HG02642 (cell line): Measurements from ENCODE around the gene LBHD2.
"Not testable (repeated sequence)": the region's sequence is repeated elsewhere in the genome, so short reads cannot be mapped to it uniquely, and the experiment has no call there.

Experiments
- ATAC-seq: cut with Tn5 transposase; IDR thresholded peaks from one replicate; pipeline ENCODE4 v1.9.1; 2021; ENCODE audit warnings: mild to moderate bottlenecking; ENCODE audit not compliant: unreplicated experiment, poor library complexity

The LBHD2 gene

DNA sequence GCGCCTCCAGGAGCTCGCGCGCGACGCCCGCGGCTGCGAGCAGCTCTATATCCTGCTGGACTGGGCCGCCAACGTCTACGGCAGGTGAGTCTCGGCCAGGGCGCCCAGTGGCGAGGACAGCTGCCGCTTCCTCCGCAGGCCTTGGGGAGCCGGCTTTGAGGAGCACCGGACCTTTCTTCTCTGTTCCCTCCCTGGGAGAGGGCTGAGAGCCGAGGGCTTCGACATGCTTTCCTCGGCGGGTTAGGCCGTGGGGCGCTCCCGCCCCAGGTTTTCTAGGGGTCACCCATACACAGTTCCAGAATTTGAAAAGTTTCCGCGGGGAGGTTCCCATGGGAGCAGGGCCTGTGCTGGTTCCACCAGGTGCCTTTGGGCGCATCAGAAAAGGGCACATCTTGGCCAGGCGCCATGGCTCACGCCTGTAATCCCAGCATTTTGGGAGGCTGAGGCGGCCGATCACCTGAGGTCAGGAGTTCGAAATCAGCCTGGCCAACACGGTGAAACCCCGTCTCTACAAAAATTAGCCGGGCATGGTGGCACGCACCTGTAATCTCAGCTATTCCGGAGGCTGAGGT, 18.8 kb downstream of the LBHD2 start:
- ATAC-seq: no peak

- ATAC-seq: no peak
These were observed 19.7 kb downstream of the LBHD2 start for GRCh38 chr14:103103461-103104388.

DNA sequence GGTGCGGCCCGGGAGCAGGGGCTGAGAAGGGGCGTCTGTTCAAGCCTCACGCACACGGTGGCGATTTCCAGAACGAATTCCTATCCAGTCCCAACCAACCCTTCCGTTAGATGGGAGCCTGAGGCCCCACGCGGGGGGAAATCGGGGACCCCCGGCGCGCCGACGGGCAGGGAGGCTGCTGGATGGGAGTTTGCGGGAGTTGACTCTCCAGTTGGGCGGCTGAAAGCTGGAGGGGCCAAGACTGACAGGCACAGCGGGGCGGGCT, 20.3 kb downstream of the LBHD2 start:
- ATAC-seq: no peak

DNA sequence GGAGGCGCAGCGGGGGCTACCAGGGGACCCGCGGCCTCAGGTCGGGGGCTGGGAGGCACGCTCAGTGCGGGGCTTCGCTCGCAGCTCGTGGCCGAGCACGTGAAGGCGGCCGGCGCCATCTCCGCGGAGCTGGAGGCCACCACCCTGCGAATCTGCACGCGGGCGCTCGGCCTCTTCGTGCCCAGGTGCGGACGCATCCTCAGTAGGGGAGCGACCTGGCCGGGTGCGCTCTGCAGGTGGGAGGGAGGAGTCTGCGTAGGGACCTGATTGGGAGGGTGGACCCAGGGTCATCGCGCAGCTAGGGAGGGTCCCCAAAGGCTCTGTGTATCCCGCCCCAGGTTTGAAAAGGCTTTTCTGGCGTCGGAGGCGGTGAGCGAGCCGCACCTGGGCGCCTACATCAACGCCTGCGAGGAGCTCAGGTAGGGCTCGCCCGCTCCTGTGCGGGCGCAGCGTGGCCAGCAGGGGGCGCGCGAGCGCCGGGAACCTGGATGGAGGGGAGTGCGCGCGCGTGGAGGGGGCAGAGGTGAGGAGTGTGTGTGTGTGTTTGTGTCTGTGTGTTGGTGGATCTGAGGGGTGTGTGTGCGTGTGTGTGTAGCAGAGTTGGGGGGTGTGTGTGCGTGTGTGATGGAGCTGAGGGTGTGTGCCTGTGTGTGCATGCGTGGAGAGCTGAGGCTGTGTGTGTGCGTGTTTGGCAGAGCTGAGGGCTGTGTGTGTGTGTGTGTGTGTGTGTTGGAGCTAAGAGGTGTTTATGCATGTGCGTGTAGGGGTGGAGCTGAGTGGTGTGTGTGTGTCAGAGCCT, 20.8 kb downstream of the LBHD2 start:
- peak; percentile 53 for ATAC-seq

DNA sequence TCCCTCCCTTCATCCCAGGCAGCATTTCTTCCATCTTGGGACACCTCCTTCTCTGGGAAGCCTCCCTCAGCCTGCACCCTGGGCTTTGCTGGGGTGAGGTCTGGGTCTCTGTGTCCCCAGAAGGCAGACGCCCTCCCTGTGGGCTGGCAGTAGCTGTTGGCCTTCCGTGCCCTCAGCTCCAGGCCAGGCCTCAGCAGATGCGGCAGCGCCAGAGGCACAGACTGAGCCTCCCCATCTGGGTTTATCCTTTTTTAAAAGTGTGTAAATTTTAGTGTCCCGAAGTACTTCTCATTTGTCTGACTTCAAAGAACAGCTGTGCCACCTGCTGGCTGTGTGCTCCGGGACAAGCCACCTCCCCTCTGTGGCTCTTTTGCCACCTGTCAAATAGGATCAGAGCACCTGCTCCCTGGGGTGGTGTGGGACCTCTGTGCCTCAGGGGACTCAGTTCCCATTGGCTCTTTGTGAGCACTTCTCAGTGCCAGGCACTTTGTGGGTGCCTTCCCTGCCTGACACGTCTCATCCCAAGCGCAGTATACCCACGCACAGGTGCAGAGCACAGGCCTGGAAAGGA, 21.7 kb downstream of the LBHD2 start:
- no peak for ATAC-seq

DNA sequence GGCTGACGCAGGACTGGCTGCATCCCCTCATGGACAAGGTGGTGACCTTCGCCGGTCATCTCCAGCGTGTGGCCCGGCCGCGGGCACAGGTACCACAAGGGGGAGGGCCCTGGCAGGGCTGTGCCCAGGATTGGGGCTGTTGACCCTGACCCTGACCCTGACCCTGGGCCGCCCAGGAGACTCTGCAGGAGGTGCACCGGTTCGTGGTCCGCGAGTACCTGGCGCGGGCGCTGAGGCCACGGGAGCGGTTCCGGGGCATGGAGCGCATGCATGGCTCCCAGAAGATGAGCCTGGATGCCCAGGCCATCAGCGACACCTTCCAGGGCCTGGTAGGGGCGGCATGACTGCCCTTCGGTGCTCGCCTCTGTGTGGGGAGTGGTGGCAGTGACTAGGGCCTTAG, 23.4 kb downstream of the LBHD2 start:
- ATAC-seq: no peak

GRCh38 chr14:103107941-103108748, 24.1 kb downstream of the LBHD2 start:
- no peak for ATAC-seq

DNA sequence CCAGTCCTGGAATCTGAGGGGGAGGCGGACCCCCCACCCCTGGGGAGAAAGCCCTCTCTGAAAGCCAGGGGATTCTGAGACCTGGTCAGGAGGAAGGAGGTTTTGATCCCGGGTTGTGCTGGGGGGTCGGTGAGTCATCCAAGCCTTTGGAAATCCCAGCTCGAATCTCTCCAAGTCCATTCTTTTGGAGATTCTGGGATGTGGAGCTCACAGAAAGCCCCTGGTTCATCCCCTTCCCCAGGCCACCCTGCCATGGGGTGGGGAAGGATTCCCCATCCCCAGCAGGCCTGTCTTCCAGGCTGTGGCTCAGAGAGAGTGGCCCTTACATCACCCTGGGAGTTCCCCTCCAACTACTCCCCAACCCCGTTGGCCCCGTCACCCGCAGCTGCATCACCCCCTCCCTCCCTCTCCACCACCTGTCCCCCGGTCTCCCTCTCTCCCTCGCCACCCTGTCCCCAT, 24.8 kb downstream of the LBHD2 start:
- ATAC-seq: no peak

DNA sequence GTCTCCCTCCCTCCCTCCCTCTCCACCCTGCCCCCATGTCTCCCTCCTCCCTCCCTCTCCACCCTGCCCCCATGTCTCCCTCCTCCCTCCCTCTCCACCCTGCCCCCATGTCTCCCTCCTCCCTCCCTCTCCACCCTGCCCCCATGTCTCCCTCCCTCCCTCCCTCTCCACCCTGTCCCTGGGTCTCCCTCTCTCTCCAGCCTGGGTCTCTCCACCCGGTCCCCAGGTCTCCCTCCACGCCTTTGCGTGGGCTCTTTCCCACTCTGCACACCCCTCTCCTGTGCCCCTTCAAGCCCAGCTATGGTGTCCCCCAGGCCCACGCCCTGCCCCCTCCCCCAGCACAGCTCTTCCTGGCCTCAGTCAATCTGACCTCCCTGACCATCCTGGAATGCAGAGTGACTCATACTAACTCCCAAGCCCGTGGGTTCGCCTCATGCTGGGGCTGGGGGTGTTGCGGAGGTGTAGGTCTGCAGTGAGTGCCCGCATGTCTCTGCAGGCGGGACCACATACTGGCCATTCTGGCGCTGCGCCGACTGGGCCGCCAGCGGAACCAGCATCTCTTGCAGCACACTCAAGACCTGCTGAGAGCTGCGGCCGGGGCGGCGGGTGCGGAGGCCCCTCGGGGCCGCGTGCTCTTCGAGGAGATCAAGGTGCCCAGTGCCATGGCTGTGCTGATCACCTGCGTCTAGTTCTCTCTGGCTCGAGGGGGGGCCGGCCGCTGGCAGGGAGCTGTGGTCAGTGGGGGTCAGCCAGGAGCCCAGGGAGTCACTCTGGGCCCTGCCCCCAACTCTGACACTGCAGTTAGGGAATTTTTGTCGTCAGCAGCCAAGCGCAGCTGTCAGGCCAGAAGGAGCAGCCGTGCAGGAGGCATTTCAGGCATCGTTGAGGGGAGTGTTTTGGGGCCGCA, 25.8 kb downstream of the LBHD2 start:
- ATAC-seq: no peak

DNA sequence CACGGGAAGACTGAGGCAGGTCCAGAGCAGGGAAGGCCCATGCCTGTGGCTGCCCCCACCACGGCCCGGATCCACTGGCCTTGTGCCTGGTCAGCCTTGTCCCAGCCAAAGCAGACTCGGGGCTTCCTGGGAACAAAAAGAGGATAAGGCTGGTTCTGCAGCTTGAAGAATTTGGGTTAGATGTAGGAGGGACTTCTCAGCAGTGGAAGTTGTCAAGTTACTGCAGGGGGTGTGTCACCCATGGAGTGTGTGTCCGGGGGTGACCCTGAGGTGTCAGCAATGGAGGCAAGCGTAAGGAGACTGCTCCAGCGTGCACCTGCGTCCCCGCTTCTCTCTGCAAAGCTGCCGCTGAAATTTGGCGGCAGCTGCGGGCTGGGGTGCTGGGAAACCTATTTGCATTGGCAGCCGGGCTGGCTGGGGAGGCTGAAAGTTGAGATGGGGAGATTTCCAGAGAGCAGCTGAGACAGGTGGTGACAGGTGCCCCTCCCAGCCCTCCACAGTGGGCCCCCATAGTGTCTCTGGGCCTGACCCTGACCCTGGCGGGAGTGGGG, 26.7 kb downstream of the LBHD2 start:
- ATAC-seq: no peak

DNA sequence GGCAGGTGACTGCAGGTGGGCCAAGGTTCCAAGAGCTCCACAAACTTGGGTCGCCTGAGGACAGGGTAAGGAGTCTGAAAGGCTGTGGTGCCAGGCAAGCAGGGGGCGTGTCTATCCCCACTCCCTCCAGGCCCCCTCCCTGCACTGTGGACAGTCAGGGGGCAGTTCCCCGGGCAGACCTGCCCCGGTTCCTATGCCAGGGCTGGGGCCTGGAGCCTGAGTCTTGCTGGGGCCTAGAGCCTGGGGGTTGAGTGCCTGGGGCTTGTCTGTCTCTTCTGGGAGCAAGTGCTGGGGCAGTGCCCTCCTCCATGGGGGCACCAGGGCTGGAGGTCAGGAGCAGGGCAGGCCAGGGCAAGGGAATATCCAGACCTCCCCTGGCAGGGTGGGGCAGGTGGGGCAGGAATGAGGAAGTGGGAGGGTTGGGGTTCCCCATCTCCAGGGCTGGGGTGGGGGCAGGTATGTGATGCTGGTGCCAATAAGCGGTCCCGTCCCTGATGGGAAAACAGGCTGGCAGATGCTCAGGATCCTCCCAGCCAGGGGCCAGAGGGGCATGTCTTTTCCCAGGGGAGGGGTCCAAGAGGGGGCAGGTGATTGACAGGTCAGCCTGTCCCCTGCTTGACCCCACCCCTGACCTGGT, 27.3 kb downstream of the LBHD2 start:
- ATAC-seq: no peak

DNA sequence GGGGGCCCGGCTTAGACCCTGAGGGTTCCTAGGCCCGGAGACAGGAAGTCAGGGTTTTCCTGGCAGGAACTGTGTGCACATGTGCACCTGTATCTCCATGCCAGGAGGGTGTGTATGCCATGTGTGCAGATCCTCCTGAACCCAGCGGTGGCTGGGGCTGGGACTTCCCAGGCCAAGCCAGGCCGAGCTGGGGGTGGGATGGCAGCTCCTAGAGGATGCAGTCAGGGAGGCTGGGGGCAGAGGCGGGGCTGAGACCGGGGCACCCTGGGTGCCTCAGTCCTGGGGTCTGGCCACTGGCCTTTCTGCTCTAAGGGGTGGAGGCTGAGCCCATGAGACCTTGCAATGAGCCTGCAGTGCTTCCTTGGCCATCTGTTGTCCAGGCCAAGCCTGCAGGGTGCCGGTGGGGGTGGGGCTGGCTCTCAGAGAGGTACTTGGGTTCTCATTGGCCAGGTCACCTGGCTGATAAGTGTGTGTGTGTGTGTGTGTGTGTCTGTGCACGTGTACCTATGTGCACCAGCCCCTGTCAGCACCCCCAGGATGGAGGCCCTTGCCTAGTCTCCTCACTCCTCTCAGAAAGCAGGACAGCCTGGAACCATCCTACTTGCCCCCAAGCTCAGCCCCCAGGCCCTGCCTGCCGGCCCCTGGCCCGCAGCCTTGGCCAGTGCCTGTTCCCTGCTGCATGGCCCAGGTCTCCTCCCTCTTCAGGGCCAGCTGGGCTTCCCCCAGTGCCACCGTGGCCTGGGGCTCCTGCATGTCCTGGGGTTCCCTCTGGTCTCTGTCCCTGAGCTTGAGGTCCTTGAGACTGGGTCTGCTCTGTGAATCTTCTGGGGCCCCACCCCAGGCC, 28.6 kb downstream of the LBHD2 start:
- ATAC-seq: no peak

- no peak for ATAC-seq
These were observed 29.3 kb downstream of the LBHD2 start for GRCh38 chr14:103113303-103113702.

- ATAC-seq: no peak
These were observed 29.8 kb downstream of the LBHD2 start for GRCh38 chr14:103113774-103114173.

DNA sequence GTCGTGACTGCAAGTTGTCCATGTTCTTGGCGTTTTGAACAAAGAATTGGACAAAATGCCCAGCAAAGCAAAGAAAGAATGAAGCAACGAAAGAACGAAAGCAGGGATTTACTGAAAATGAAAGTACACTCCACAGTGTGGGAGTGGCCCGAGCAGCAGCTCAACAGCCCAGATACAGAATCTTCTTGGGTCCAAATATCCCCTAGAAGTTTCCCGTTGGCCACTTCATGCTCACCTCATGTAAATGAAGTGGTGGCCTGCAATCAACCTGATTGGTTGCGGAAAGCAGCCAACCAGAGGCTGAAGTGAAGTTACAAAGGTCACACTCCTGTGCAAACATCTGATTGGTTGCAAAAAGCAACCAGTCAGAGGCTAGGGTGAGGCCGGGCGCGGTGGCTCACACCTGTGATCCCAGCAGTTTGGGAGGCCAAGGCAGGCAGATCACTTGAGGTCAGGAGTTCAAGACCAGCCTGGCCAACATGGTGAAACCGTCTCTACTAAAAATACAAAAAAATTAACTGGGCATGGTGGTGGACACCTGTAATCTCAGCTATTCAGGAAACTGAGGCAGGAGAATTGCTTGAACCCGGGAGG, 31.2 kb downstream of the LBHD2 start:
- not testable (repeated sequence) for ATAC-seq

DNA sequence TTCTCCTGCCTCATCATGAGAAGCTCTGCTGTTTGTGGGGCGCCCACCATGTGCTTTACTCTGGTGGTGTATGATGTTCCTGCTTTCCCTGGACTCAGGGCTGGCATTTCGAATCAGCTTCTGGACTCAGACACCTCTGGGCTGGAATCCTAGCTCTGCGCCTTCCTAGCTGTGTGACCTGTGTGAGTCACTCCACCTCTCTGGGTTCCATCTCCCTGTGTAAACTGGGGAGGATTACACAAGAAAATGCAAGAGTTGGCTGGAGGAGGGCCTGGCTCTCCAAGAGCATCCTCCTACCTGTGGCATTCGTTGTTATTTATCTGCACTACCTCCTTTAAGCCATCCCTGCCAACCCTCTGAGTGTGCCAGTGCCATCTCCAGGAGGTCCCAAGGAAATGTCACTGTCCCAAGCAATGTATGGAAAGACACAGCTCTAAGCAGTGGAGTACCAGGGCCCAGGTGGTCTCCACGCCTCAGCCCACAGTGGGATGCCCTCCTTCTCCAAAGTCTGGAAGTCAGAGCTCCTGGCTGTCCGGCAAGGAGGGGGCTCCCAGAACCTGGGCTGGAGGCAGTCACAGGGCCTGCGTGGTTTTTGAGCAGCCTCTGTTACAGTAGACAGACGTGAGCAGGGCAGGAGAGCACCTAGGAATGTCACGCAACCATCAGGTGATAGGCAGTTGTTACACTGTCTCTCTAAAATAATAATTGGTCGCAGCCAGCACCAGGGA, 32.0 kb downstream of the LBHD2 start:
- no peak for ATAC-seq
